Stimulated activated CD8-positive, alpha-beta memory T cell treated with anti-CD3 and anti-CD28 coated beads, Interleukin-2, amount 100 ng/mL, for 48 hours (primary cell): ENCODE data around the gene ZNF564.
A peak's percentile ranks its signal among the peaks of the same experiment; 100 is the strongest.
"Not testable (repeated sequence)": the region's sequence is repeated elsewhere in the genome, so short reads cannot be mapped to it uniquely, and the experiment has no call there.

ENCODE experiments used
- DNase-seq, 2 donors: peaks; one replicate each; pipeline ENCODE4 v3.0.0-alpha.2; 2020; ENCODE audit warnings: low read depth in 2 of 2

The ZNF564 gene

DNA sequence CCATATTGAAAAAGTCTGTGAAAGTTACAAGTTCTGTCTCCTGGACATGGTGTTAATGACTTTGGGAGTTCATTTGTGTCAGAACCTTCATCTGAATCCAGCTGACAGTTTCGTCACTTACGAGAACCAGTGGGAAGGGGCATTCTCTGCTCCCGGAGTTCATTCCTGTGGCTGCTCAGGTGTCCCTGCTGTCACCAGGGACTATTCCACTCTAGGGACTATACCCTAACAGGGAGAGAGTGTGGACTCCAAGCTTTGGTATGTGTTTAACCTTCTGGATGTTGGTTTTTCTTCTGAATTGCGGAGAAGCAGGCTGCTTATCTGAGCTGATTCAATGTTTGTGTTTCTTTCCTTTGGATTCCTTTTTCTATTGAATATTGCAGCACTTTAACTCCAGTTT lies 54.2 kb downstream of the ZNF564 start:
- DNase-seq, result no peak

DNA sequence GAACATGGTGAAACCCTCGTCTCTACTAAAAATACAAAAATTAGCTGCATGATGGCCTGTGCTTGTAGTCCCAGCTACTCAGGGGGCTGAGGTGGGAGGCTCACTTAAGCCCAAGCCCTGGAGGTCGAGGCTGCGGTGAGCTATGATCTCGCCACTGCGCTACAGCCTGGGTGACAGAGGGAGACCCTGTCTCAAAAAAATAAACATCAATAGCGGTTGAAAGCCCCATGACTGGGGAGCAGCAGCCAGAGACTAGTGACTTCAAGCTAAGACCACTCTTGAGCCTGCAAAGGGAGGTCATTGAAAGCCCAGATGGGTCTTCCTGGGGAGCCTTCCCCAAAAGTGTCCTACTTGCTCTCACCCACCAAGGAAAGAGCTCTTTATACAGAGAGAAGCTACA lies 54.8 kb downstream of the ZNF564 start:
- DNase-seq, result no peak

DNA sequence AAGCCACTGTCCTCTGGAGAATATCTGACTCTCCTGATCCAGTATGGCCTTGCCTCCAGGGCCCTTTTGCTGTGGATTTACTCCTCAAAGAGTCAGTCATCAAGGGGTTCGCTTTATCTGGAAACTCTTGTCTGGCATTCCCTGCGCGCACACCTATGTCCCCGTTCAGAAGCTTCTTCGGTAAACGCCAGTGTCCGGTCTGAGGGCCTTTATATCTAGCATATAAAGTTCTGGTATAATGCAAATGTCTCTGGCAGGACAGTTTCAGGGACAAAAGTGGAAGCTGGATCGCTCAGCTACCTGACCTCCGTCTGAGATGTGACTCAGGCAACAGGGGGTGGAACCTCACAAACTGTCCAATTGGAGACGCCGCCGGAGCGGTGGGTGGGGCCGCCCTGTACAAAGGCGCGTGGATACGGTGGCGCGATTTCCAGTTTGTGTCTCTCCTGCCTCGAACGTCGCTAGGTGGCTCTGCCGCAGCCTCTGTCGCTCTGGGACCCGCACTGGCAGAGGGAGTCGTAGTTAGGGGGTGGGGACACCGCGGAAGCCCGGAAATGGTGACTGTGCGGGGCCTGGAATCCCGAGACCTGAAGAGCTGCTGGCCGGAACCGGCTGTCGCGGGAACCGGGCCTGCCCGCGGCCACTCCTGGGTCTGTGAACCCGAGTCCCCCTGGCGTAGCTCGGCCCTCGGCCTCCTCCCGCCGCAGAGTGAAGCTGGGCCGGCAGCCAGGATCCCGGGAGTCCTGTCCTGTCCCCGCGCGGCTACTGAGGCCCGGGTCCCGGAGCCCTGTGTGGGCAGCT lies 56.1 kb downstream of the ZNF564 start:
- DNase-seq, result peak; percentile 87 to 89

DNA sequence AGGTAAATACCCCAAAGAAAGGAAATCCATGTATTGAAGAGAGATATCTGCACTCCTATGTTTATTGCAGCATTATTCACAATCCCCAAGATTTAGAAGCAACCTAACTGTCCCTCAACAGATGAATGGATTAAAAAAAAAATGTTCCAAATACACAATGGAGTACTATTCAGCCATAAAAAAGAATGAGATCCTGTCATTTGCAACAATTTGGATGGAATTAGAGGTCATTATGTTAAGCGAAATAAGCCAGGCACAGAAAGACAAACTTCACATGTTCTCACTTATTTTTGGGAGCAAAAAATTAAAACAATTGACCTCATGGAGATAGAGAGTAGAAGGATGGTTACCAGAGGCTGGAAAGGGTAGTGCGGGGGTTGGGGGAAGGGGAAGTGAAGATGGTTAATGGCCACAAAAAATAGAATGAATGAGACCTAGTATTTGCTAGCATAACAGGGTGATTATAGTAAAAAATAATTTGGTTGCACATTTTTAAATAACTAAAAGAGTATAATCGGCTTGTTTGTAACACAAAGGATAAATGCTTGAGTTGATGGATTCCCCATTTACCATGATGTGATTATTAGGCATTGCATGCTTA lies 56.9 kb downstream of the ZNF564 start:
- DNase-seq, result no peak

DNA sequence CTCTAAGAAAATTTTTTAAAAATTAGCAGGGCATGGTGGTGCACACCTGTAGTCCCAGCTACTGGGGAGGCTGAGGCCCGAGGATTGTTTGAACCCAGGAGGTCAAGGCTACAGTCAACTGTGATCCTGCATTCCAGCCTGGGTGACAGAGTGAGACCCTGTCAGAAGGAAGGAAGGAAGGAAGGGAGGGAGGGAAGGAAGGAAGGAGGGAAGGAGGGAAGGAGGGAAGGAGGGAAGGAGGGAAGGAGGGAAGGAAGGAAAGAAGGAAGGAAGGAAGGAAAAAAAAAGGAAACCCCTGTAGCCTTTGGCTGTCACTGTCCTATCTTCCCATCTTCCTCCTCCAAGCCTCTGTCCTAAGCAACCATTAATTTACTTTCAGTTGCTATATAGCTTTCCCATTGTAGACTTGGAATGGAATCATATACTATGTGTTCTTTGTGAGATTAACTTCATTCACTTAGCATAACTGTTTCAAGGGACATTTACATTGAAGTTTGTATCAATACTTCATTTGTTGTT lies 65.0 kb downstream of the ZNF564 start:
- not testable (repeated sequence) for DNase-seq

DNA sequence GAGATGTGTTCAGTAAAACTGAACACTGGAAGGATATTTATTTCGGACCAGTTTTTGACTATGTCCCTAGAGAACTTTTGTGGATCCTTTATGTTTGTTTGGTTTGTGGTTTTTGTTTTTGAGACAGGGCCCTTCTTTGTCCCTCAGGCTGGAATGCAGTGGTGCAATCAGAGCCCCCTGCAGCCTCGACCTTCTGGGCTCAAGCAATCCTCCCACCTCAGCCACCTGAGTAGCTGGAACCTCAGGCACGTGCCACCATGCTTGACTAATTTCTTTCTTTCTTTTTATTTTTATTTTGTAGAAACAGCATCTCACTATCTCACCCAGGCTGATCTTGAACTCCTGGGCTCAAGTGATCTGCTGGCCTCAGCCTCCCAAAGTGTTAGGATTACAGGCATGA lies 65.7 kb downstream of the ZNF564 start:
- DNase-seq, result no peak

DNA sequence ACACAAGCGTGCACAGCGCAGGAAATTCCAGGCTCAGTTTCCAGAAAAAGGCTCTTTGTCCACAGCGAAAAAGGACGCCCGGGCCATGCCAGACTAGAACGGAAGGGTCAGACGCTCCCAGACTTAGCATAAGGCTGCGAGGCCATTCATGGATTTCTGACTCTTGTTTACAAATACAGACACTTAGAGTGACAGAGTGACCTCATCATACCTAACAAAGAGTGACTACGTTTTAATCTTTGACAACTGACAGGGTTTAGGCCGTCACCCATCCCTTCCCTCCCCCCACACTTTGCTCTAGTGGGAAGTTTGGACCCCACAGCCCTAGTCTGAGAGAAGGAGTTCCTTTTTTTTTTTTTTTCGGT lies 66.2 kb downstream of the ZNF564 start:
- no peak for DNase-seq

DNA sequence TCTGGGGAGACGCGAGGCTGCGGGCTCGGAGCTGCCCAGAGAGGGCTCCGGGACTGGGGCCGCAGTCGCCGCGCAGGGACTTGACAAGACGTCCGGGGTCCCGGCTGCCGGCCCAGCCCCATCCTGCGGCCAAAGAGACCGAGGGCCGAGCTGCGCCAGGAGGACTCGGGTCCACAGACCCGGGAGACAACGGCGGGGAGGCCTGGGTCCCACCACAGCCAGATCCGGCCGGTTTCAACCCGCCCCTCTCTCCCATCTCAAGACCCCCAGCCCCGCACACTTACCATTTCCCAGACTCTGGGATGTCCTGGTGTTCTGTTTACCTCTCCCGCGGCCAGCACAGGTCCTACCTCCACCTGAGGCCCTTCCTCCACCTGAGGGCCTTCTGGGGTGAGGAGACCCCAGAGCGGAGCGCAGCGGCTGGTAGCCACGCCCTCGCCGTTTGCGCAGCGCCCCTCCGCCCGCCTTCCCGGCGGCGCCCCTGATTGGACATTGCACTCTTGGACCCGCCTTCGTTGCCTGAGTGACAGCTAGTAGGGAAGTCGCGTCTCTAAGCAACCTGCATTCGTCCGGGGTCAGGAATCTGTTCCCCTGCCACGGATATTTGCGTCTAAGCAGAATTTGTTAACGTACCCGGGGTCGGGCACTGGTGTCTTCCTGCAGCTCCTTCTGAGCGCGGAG lies 66.8 kb downstream of the ZNF564 start, which contains the start of gene ZNF709:
Gene ZNF709, minus strand, starts transcription at position 446 of the 681 bp plus-strand sequence. Its CDS starts 159 bp downstream, at position 287.
- peak; percentile 77 to 85 for DNase-seq

DNA sequence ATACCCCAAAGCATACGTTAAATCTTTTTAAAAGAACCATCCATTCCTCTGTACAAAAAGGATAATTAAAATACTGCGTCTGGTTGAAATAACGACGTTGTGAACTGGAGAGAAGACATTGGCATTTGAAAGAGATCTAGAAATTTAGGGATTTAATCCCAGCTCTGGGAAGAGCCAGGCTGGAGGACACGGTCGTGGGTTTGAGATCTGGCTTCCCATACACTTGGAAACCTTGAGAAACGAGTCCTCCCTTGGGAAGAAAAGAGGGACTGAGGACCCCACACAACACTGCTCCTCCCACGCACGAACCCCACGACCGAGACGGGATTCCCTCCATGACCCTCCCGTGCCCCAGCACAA lies 67.3 kb downstream of the ZNF564 start:
- DNase-seq, result no peak

DNA sequence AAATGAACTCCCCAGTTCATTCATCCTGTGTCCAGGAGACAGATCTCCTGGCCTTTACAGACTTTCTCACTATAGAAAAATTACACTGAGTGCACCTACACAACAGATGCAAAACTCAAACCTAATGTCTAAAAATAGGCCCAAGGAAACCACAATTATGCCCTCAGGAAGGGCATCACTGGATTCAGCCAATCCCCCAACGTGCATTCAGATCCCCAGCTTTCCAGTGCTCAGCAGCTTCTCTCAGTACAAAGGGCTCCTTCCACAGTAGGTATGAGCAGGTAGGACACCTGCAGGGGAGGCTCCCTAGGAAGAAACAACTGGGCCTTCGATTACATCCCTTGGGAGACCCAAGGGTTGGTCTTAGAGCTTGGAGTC lies 68.8 kb downstream of the ZNF564 start:
- no peak for DNase-seq

DNA sequence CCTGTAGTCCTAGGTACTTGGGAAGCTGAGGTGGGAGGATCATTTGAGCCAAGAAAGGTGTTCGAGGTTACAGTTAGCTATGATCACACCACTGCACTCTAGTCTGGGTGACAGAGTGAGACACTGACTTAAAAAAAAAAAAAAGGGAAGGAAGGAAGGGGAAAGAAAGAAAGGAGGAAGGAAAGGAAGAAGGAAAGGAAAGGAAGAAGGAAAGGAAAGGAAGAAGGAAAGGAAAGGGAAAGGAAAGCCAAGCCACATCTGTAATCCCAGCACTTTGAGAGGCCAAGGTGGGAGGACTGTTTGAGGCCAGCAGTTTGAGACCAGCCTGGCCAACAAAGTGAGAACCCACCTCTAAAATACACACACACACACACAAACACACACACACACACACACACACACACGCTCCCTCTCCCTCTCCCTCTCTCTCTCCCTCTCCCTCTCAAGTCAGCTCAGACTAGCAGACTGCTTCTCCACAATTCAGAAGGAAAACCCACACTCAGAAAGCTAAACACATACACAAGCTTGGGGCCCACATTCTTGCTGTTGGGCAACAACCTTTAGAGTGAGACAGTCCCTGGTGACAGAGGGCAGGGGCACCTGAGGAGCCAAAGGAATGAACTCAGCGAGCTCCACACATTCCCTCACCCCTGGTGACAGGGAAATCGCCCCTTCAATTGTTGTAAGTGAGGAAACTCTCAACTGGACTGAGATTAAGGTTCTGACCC lies 69.3 kb downstream of the ZNF564 start:
- DNase-seq, result no peak

DNA sequence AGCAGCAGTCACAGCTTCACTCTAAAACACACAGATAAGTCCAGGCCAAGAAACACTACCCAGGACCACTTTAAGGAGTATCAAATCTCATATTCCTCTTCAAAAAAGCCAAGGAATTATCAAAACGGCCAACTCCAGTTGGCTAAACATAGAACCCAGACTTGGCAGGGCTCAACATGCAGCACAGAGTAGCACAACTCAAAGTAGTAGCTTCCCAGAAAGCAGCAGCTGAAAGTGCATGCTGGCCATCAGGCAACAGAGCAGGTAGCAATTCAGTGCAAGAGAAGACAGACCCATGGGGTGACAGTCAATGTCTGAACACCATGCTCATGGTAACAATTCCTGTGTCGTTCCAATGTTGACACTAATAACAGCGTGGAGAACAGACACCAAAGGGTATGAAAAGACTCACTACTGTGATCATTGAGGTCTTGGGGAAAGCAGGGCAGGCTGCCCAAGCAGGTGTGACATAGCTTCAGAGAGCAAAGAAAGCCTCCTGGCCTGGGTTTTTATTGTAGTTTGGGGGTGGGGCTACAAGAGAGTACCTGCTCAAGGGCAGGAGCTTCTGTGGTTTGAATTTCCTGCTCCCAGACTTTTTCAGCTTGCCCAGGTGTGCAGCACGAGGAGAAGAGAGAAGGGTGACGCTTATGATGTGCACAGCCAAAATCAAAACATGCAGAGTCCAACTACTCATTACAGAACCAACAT lies 72.9 kb downstream of the ZNF564 start:
- no peak for DNase-seq
